ENCODE results near the gene KLHL22.

- TF ChIP-seq ZFX (IDR thresholded peaks at IDR 0.05; ENCODE audit: borderline replicate concordance): no peak
- TF ChIP-seq CTCF (IDR thresholded peaks at IDR 0.05): no peak
Measured at GRCh38 chr22:20523086-20523983, 27.7 kb upstream of the KLHL22 start.
